GM12878 (cell line): ENCODE measurements around the gene PRKCQ. TPM values are rescaled to one million over a fixed set of nuclear protein-coding genes. Genes with fewer than 3 reads are reported as not detected.

Source experiments
- ATAC-seq: fragments of 200-7000 bp; cut with Tn5 transposase; 3 replicates; pipeline ENCODE4 v1.9.1; 2020; ENCODE audit warnings: mild to moderate bottlenecking, moderate library complexity
- BruUV-seq: library from RNA; stranded (reverse); fragments of 400-500 nt; replicated peaks from 2 replicates; lab custom pipeline; 2021; lab: Mats Ljungman, UMichigan
- CTCF ChIA-PET: fragments of 300-600 bp; sonication (Branson Sonifier 250); formaldehyde crosslinking; extraction: SDS; loops from one replicate; lab custom pipeline; 2021; ENCODE audit warnings: inconsistent platforms; lab: Yijun Ruan, JAX
- POLR2A ChIA-PET: fragments of 350-600 bp; formaldehyde crosslinking; extraction: SDS; loops from one replicate; lab custom pipeline; 2021; ENCODE audit warnings: inconsistent platforms; lab: Charles Lee
- RAD21 ChIA-PET: fragments of 300-600 bp; sonication (Branson Sonifier 250); formaldehyde crosslinking; loops from one replicate; lab custom pipeline; 2023; ENCODE audit warnings: antibody characterized with exemption; ENCODE audit not compliant: unreplicated experiment; lab: Charles Lee
- SMC1A ChIA-PET: fragments of 300-600 bp; sonication (Branson Sonifier 250); formaldehyde crosslinking; loops from one replicate; lab custom pipeline; 2023; ENCODE audit not compliant: unreplicated experiment, uncharacterized antibody; lab: Charles Lee
- DNase-seq: peaks from one replicate; pipeline ENCODE4 v3.0.0-alpha.2; 2011; ENCODE audit warnings: low read depth, low spot score
- FAIRE-seq: peaks from 3 replicates; lab custom pipeline; 2011; peaks lifted over from hg19 to GRCh38; lab: Jason Lieb, UNC
- H2AFZ ChIP-seq: 2 replicates; pipeline ENCODE4 v1.6.0; 2011; ENCODE audit warnings: low read depth, low read length, control low read depth; ENCODE audit not compliant: control insufficient read depth
- H3K27ac ChIP-seq: 2 replicates; pipeline ENCODE4 v1.5.1; 2011; ENCODE audit warnings: control low read depth; ENCODE audit not compliant: control insufficient read depth, insufficient read depth
- H3K27me3 ChIP-seq, 2 experiments: replicated peaks in 1 of 2; 2 replicates each; pipeline versions ENCODE4 v1.6.0 to v1.6.1; 2011; ENCODE audit warnings: low read length in 1 of 2; ENCODE audit not compliant: control insufficient read depth in 2 of 2, insufficient read depth in 2 of 2
- H3K36me3 ChIP-seq, 2 experiments: 2 replicates each; pipeline ENCODE4 v1.5.1; 2011; ENCODE audit warnings: low read length in 1 of 2; ENCODE audit not compliant: control insufficient read depth in 2 of 2, insufficient read depth in 2 of 2
- H3K4me1 ChIP-seq: 2 replicates; pipeline ENCODE4 v1.6.1; 2011; ENCODE audit warnings: mild to moderate bottlenecking, low read length, moderate library complexity, mixed read lengths; ENCODE audit not compliant: control insufficient read depth, insufficient read depth
- H3K4me2 ChIP-seq: 2 replicates; pipeline ENCODE4 v1.6.0; 2011; ENCODE audit warnings: control low read depth; ENCODE audit not compliant: control insufficient read depth, insufficient read depth
- H3K4me3 ChIP-seq: fragments of 200-600 bp; sonication (generic); 2 replicates; pipeline ENCODE4 v1.5.1; 2016
- H3K79me2 ChIP-seq: 2 replicates; pipeline ENCODE4 v1.6.0; 2011; ENCODE audit warnings: low read length; ENCODE audit not compliant: control insufficient read depth, insufficient read depth
- H3K9ac ChIP-seq: 2 replicates; pipeline ENCODE4 v1.8.0; 2011; ENCODE audit warnings: low read length, control low read depth, mixed read lengths; ENCODE audit not compliant: control insufficient read depth, insufficient read depth
- H3K9me3 ChIP-seq: replicated peaks from 3 replicates; pipeline ENCODE4 v1.5.1; 2011; ENCODE audit warnings: mild to moderate bottlenecking, low read length; ENCODE audit not compliant: control insufficient read depth, insufficient read depth
- H4K20me1 ChIP-seq: 2 replicates; pipeline ENCODE4 v1.6.0; 2011; ENCODE audit not compliant: control insufficient read depth, insufficient read depth
- BCLAF1 ChIP-seq: fragments of 450-650 bp; IDR thresholded peaks from 2 replicates; pipeline ENCODE4 v1.6.1; 2017; ENCODE audit warnings: antibody characterized with exemption, mild to moderate bottlenecking, moderate library complexity
- CEBPB ChIP-seq, 2 experiments: fragments of 150-350 bp in 1 of 2; IDR thresholded peaks; 2 replicates each; pipeline ENCODE4 v1.6.1; 2012 to 2014; ENCODE audit warnings: low read depth in 2 of 2, low read length in 2 of 2, borderline replicate concordance in 1 of 2, inconsistent platforms in 1 of 2
- CEBPZ ChIP-seq: fragments of 150-350 bp; IDR thresholded peaks from 2 replicates; pipeline ENCODE4 v1.6.1; 2016; ENCODE audit warnings: low read depth, low read length
- NR2F1 ChIP-seq: fragments of 450-650 bp; conservative IDR thresholded peaks from 2 replicates; pipeline ENCODE4 v1.6.1; 2017; ENCODE audit warnings: mild to moderate bottlenecking
- POLR2AphosphoS2 ChIP-seq: IDR thresholded peaks from 2 replicates; pipeline ENCODE4 v1.6.1; 2011; ENCODE audit warnings: low read depth, mild to moderate bottlenecking, low read length, improper control_type of control experiment, moderate library complexity
- RCOR1 ChIP-seq: conservative IDR thresholded peaks from 2 replicates; pipeline ENCODE4 v1.6.1; 2012; ENCODE audit warnings: low read depth, low read length, improper control_type of control experiment
- SUPT20H ChIP-seq: IDR thresholded peaks from 2 replicates; pipeline ENCODE4 v1.6.1; 2011; ENCODE audit warnings: low read depth, mild to moderate bottlenecking, low read length, moderate library complexity, borderline replicate concordance; ENCODE audit not compliant: control insufficient read depth
- SUZ12 ChIP-seq: fragments of 200-600 bp; sonication (generic); IDR thresholded peaks from one replicate; pipeline ENCODE4 v1.6.1; 2018; ENCODE audit warnings: antibody characterized with exemption, mild to moderate bottlenecking; ENCODE audit not compliant: unreplicated experiment
- TCF12 ChIP-seq: IDR thresholded peaks from 2 replicates; pipeline ENCODE4 v1.6.1; 2011; ENCODE audit warnings: low read depth, mild to moderate bottlenecking, low read length
- WRNIP1 ChIP-seq: IDR thresholded peaks from 2 replicates; pipeline ENCODE4 v1.6.1; 2011; ENCODE audit warnings: low read depth, low read length, improper control_type of control experiment, borderline replicate concordance
- ZNF622 ChIP-seq: fragments of 450-650 bp; IDR thresholded peaks from 2 replicates; pipeline ENCODE4 v1.6.1; 2017; ENCODE audit warnings: mild to moderate bottlenecking, inconsistent platforms
- whole genome bisulfite sequencing: methylation state at CpG from one replicate; pipeline ENCODE4 v1.1.6; 2016; ENCODE audit warnings: low lambda C conversion rate; ENCODE audit not compliant: insufficient replicate concordance, insufficient coverage; ENCODE audit errors: missing lambda C conversion rate; 5-methylcytosine and 5-hydroxymethylcytosine counted together
- in situ Hi-C: fragments of 300-500 bp; cut with MboI; formaldehyde crosslinking; loops from 9 replicates; pipeline ENCODE4 v1.14.3; 2018; ENCODE audit warnings: mixed read lengths
- intact Hi-C: fragments of 100-400 bp; cut with micrococcal nuclease; formaldehyde crosslinking; loops from one replicate; pipeline ENCODE4 v1.14.2; 2022; ENCODE audit not compliant: unreplicated experiment
- polyA plus RNA-seq, 11 experiments: library from polyadenylated mRNA; depleted of rRNA in 4 of 11; unstranded in 6 of 11; stranded (reverse) in 5 of 11; fragments of >200 nt; fragmentation: Nextera tagmentation in 4 of 11; fragmentation: Illumina TruSeq in 1 of 11; extraction: Ambion mirVana in 4 of 11; extraction: Trizol in 1 of 11; gene quantifications; 1 replicate in 1 of 11; 2 replicates in 10 of 11; pipeline versions ENCODE4 v1.2.1 to v1.2.3, GENCODE V29; 2011 to 2016; ENCODE audit warnings: inconsistent platforms in 2 of 11, missing spikeins in 2 of 11, low read depth in 1 of 11
- total RNA-seq, 4 experiments: library from RNA; depleted of rRNA in 3 of 4; stranded (reverse); fragments of >200 nt in 3 of 4; fragmentation: Illumina TruSeq in 1 of 4; extraction: Trizol in 1 of 4; gene quantifications; 2 replicates each; pipeline versions ENCODE4 v1.2.1 to v1.2.3, GENCODE V29; 2013 to 2021

PRKCQ gene
- total and polyA plus RNA-seq, 10 of the 15 experiments (the other 5 are each of a cell fraction or from before 2014, with no cell fraction given), result 0.26 to 8.9 (median 0.98) TPM

GRCh38 chr10:6601246-6601805 is 21.2 kb upstream of the PRKCQ start:
- H2AFZ ChIP-seq, result no peak overlapping the region
- H3K4me1 ChIP-seq, result no peaks in the 10 kb centered on the region
- no peaks in the 10 kb centered on the region; the same call in 2 of the 3 replicates for H3K9me3 ChIP-seq
- BruUV-seq, result no TSS peak
- no peaks in the 10 kb centered on the region for H3K79me2 ChIP-seq
- no peaks in the 10 kb centered on the region for H3K36me3 ChIP-seq
- no peaks in the 10 kb centered on the region for H4K20me1 ChIP-seq
- peaks cover 0 to 1% of the 10 kb centered on the region in 2 experiments; a peak in 2 of 4 replicates for H3K27me3 ChIP-seq
- in situ Hi-C loops, result no loop called here
- H3K9ac ChIP-seq, result no peak overlapping the region
- no peak for ATAC-seq
- ChIA-PET RAD21 (interaction anchor here (1.0 to 1.4 kb wide), 2 partner anchors 20 to 23 kb away, joined by 3 read pairs; no protein-coding TSS in a partner anchor), CTCF (interaction anchor here (1.5 to 1.9 kb wide), 2 partner anchors 184 to 200 kb away, joined by 3 to 4 read pairs; no protein-coding TSS in a partner anchor)
- intact Hi-C loops, result no loop called here
- 37% methylated on average over 9 of the region's 9 CpGs for WGBS
- TF ChIP-seq TCF12 (no peak), POLR2AphosphoS2 (no peak), WRNIP1 (no peak), CEBPZ (no peak), NR2F1 (no peak), BCLAF1 (no peak), SUZ12 (no peak), ZNF622 (no peak), RCOR1 (no peak), CEBPB (IDR thresholded peaks at IDR 0.05; ENCODE audit: borderline replicate concordance in 1 of 2, low read depth in 2 of 2, low read length in 2 of 2) (no peak), SUPT20H (no peak)
- TF ChIP-seq, all 136 proteins: peak for 0
- H3K27ac ChIP-seq, result no peak overlapping the region
- ChIA-PET SMC1A (interaction anchor here (0.6 to 1.1 kb wide), 4 partner anchors 8 to 155 kb away, joined by 3 to 4 read pairs (median 3); no protein-coding TSS in a partner anchor), POLR2A (interaction anchor here (0.5 kb wide), 1 partner anchor 267 kb away, joined by 3 read pairs; no protein-coding TSS in a partner anchor)
- FAIRE-seq (no peak), DNase-seq (no peak)
- no peak overlapping the region for H3K4me3 ChIP-seq
- no peak overlapping the region for H3K4me2 ChIP-seq
